D341Med (cell line): ENCODE results near the gene HMGCS1.
"Not testable (repeated sequence)": the region's sequence is repeated elsewhere in the genome, so short reads cannot be mapped to it uniquely, and the experiment has no call there.

ENCODE experiments used
- DNase-seq: peaks from one replicate; pipeline ENCODE4 v3.0.0; 2012; ENCODE audit warnings: low spot score

The HMGCS1 gene

DNA sequence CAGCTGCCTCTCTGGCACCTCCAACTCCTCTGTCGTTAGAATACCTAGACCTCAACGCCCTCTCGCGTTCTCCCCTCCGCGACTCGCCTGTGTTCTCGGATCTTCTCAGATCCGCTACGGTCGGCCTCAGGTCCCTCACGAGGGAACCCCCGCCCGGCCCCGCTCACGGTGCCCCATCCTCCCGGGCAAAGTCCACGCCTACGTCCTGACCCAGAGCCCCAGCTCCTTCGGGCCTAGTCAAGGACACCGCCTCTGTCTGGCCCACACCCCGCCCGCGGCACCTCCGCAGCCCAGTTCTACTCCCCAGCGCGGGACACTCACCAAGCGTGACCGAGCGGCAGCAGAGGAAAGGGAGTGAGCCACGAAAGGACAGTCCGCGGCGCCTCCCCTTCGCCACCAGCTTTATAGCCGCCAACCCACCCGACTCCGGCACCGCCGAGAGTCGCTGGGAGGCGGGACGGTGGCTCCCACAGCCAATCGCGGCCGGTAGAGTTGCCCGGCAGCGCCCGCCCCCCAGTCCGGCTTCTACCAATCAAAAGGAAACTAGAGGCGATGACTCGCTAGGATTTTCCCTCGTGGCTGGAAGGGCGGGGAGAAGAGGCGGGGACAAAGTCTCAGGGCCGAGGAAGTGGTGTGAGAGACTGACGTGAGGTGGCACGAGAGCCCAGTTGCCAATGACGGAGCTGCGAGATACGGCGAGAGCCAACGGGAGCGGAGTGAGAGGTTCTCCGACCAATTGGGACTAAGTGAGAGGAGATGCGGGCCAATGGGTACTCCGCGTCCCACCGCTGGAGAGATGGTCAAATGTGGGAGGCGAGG, at the start of gene HMGCS1:
Gene HMGCS1, minus strand, starts transcription at position 378 of the 819 bp plus-strand sequence. CDS start 14,447 bp downstream, outside the sequence.
- peak; percentile 96 for DNase-seq

DNA sequence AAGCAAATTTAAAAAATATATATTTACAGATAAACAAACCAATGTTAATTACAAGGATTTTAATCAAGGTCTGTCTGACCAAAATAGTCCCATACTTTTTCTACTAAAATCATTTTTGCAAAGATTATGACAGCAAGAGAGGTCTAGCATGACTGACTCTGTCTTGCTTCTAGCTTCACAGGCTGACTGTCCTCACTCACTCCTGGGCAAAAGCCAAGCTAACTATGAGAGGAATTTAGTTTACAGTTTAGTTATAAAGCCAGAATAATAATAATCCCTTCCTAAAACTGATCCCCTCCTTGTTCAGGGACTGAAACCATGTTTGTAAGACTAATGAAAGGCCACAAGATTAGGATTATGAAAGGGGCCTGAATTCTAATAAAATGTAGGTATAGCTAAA, 45.5 kb upstream of the HMGCS1 start:
- no peak for DNase-seq

DNA sequence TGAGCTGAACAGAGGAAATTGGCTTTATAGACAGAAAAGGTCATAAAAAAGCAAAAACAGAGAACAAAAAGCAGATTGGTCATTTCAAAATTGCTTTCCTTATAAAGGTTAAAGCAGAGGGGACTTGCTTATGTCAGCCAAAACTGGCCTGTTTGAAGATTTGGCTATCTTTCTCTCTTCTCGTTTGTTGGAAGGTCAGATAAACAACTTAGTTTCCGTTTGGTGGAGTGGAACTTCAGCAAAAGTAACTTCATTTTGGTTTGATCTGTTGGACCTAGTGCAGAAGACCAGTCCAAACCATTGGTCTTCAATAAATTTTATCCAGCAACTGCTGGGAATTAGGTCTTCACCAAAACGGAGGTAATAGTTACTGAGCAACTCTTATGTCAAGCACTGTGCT, 45.1 kb upstream of the HMGCS1 start:
- DNase-seq, result no peak

DNA sequence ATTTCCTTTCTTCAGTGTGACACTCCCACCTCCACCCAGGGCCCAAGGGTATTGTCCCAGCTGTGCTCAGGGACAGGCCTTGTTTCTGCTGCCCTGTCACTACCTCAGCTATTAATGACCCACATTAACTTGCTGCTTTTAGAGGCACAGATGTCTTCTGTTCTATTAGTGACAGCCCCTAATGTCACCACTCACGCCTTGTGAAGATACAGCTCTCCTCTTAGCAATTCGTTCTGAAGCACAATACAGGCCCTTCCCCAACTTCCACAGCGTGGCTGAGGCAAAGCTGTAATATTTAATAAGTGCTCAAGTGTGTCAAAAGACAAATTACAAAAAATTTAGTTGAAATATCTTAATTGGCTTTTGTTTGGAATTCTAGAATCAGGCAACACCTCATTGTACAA, 44.7 kb upstream of the HMGCS1 start:
- no peak for DNase-seq

DNA sequence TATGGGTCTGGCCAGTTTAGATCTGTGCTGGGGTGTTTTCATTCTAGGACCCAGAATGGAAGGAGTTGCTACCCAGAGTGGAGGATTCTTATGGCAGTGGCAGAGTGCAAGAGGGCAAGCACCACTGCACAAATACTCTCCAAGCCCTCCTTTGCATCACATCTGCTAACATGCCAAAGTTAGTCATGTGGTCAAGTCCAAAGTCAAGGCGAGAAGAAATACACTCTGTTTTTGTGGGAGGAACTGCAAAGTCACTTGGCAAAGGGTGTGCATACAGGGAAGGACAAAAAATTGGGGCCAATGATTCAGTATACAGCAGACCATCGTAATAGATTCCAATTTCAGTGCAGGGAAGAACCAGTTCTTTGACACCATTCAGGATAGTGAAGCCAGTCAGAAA, 43.9 kb upstream of the HMGCS1 start:
- no peak for DNase-seq

DNA sequence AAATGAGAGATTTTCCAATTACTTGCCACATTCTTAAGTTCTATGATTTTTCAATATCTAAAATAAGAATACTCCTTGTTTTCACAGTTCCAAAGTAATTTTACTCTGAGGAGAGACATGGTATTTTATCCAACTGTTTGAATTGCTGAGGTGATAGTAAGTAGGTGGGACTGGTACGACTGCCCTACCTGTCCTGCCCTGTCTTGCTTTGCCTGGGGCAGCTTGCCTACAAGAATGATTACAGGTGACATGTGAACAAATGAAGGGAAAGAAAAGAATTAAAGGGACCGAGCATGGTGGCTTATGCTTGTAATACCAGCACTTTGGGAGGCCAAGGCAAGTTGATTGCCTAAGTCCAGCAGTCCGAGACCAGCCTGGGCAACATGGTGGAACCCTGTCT, 41.6 kb upstream of the HMGCS1 start:
- DNase-seq, result no peak

DNA sequence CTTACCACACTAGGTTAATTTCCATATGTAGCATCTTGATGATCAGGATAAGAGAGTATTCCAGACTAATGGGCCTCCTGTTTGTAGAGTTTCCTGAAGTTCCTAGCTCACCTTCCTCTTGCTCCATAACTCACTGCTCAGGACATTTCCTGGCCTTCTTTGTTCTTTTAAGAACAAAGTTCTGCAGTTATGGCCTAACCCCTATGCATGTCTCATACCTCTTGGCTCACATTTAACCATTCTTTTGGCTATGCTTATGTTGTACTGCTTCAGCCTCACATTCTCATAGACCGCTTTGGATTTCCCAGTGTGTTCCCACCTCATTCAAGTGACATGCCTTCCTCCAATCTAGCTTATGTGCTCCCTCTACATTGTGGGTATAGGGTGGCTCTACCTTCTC, 40.5 kb upstream of the HMGCS1 start:
- no peak for DNase-seq

DNA sequence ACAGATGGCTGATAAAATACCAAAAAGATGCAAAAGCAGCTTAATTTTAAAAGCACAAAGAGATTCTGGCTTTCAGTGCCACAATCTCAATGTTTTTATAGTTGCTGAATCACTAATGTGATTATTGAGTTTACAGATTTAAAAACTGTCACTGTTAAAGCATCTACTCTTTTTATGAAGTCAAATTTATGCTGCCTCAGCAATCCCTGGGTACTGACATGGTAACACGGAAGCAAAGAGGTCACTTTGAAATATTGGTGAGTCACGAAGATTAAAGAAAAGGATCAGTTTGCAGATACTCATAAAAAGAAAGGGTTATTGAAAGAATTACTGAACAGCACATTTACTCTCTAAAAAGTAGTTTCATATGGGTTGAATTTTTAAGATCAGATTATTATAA, 39.7 kb upstream of the HMGCS1 start:
- no peak for DNase-seq

DNA sequence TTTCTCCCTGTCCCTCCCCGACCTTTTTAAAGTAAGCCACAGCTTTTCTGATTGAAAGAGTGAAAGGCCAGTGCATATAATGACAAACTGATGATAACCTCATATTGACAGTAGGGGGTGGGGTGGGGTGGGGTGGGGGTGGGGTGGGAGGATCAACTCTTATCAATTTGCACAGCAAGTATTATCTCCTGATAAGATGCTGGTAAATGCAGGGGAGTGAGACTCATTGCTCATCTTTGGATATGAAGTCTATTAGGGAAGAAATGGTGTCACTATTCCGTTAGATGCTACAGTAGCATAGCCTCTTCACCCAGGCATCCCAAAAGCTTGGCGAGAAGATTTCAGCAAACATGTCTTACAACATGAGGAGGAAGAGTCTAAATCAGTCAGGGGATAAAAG, 38.9 kb upstream of the HMGCS1 start:
- no peak for DNase-seq

DNA sequence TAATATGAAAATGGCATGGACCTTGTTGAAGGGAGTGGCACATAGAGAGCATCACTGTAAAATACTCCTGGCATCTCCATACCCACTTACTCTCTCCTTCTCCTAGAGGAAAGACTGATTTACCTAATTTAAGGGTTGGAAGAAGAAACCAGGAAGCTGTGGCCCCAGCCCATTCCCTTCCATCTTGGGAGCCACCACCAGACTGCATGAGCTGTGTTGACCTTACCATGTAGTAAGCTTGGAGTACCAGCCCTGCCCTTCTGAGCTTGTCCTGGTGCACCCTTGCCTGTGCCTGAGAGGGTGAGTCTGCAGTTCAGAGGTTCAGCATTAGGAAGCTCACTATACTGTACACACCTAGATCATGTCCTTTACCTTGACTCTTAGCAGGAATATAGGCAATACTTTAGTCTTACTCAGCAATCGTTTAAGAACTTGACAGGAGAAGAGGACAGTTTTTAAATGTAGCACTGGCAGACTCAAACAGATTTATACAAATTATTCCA, 35.7 kb upstream of the HMGCS1 start:
- DNase-seq, result no peak

DNA sequence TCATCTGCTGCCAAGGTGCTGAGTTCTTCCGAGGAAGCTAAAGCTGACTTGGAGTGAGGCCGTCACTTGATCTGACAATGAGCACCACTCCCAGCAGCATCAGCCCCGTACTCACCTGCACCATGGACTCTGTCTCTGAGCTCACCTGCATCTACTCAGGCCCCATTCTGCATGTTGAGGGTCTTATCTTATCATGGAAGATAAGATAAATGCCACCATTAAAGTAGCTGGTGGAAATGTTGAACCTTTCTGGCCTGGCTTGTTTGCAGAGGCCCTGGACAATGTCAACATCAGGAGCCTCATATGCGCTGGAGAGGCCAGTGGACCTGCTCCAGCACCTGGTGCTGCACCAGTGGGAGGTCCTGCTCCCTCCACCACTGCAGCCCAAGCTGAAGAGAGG, 35.0 kb upstream of the HMGCS1 start:
- no peak for DNase-seq

DNA sequence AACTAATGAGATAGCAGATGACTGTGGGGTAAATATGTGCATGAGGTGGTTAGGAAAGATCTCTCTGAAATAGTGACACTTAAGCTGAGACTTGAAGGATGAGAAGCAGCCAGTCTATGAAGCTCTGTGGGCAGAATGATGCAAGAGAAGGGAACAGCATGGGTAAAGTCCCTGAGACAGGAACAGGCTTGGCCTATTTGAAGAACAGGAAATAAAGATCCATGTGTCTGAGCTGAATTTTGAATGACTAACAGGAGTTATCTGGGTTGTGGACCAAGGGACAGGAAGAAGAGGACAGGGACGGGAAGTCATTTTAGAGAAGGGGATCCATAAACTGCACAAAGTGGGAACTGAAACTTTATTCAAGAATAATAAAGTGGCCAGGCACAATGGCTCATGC, 25.6 kb upstream of the HMGCS1 start:
- no peak for DNase-seq

DNA sequence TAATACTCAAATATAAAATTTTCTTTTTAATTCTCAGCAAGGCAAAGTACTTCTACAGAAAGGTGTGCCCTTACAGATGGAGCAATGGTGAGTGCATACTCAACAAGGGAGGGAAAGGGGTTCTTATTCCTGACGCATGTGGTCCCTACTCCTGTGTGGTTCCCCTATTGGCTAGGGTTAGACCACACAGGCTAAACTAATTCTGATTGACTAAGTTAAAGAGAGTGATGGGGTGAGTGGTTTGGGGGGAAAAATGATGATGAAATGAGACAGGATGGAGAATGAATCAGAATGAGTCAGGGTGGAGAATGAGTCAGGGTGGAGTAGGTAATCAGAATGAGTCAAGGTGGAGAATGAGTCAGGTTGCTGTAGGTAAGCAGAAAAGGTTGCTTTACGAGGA, 22.9 kb upstream of the HMGCS1 start:
- no peak for DNase-seq

DNA sequence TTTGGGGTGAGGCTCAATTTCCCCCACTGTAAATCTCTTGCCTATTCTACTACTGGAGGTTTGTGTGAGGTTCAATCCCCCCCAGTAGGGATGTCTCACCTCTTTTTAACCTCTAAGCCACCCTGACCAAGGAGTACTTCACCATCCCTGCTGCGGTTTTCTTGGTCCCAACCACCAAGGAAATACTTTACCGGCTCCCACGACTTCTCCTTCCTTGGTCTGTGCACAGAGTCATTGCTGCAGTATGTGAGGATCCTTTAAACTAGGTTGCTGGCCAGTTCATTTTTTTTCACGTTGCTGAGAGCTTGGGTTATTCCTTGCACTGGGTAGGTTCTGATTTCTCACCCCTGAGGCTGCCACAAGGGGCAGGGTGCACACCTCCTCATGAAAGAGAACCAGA, 22.5 kb upstream of the HMGCS1 start:
- no peak for DNase-seq

DNA sequence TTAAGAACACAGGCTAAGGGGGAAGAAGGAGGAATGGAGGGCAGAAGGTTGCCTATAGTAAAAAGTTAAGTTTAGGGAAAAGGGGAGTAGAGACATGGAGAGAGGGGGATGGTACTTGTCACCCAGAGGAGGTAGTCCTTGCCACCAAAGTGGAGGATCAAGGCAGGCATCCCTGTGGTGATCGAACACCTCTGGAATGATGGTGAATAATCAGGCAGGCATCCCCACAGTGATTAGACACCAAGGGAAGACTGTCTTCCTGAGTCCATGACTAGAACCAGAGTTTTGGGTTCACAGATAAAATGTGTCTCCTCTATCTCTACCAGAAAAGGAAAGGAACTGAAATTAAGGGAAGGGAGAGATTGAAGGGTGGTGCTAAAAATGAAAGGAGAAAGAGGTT, 19.2 kb upstream of the HMGCS1 start:
- DNase-seq, result no peak

DNA sequence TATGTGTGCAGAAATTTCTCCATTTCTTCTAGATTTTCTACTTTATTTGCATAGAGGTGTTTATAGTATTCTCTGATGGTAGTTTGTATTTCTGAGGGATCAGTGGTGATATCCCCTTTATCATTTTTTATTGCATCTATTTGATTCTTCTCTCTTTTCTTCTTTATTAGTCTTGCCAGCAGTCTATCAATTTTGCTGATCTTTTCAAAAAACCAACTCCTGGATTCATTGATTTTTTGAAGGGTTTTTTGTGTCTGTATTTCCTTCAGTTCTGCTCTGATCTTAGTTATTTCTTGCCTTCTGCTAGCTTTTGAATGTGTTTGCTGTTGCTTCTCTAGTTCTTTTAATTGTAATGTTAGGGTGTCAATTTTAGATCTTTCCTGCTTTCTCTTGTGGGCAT, 12.4 kb upstream of the HMGCS1 start:
- DNase-seq, result not testable (repeated sequence)

DNA sequence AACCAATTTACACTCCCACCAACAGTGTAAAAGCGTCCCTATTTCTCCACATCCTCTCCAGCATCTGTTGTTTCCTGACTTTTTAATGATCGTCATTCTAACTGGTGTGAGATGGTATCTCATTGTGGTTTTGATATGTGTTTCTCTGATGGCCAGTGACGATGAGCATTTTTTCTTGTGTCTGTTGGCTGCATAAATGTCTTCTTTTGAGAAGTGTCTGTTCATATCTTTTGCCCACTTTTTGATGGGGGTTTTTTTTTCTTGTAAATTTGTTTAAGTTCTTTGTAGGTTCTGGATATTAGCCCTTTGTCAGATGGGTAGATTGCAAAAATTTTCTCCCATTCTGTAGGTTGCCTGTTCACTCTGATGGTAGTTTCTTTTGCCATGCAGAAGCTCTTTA, 10.3 kb upstream of the HMGCS1 start:
- DNase-seq, result not testable (repeated sequence)

DNA sequence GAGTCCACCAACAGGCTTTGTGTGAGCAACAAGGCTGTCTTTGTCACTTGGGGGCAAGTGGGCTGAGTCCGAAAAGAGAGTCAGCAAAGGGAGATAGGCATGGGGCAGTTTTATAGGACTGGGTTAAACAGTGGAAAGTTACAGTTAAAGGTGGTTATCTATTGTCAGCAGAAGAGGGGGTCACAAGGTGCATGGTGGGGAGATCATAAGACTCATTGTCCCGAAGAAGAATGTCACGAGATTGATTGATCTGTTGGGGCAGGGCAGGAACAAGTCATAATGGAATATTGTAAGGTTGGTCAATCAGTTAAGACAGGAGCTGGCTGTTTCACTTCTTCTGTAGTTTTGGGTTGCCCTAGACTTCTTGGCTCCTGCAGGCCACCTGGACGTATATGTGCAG, 7.6 kb upstream of the HMGCS1 start:
- DNase-seq, result no peak

DNA sequence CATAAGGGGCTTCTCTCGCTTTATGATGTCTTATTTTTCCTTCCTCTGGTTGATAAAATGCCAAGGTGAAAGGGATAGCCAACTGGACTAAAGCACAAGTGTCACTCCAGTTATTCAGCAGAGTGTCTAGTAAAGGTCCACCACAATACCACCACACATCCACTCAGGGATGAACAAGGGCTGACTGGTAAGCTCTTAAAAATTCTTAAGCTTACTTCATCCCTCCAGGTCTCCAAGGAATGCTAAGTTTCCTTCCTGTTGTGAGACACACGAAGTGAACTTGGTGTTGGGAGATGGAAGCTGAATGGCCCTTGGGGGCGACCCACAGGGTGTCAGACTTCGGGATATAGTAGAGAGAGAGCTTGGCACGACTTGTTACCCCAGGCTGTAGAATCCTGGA, 3.2 kb upstream of the HMGCS1 start:
- DNase-seq, result no peak

DNA sequence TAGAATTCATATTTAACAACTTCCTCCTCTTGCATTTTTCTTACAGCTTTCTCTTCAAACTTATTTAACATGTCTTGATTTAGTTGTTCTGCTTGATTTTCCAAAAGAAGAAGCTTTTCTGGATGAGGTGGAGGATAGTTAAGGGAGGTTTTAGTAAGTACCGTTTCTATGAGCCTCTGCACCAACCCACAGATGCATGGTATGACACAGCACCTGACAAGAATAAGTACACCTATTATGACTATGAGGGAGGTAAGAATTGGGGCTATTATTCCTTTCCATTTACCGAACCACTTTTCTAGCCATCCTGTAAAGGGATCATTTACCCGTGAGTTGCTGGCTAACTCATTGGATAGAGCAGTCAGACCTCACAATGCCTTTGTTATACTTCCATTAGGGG, 2.5 kb upstream of the HMGCS1 start:
- DNase-seq, result no peak

DNA sequence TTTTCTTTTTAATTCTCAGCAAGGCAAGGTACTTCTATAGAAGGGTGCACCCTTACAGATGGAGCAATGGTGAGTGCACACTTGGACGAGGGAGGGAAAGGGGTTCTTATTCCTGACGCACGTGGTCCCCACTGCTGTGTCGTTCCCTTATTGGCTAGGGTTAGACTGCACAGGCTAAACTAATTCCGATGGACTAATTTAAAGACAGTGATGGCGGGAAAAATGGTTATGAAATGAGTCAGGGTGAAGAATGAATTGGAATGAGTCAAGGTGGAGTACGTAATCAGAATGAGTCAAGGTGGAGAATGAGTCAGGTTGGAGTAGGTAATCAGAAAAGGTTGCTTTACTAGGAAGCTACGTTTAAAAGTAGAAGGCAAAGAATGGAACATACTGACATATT, 2.1 kb upstream of the HMGCS1 start:
- no peak for DNase-seq

DNA sequence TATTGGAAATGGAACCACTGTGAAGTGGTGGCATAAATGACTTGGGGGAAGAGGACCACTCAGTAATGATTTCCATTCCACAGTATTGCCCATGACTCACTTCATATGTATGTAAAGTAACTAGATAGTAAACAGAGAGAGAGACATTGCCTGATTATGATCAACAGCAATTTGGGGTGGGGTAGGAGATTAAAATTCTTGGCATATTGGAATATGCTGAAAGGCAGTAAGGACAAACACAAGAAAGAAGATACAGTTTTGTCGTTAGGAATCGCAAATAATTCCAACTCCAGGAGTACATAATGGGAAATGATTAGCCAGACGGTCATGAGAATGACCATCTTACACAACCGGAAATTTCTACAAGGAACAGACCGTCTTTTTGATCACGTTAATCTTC, 1.5 kb upstream of the HMGCS1 start:
- DNase-seq, result no peak

DNA sequence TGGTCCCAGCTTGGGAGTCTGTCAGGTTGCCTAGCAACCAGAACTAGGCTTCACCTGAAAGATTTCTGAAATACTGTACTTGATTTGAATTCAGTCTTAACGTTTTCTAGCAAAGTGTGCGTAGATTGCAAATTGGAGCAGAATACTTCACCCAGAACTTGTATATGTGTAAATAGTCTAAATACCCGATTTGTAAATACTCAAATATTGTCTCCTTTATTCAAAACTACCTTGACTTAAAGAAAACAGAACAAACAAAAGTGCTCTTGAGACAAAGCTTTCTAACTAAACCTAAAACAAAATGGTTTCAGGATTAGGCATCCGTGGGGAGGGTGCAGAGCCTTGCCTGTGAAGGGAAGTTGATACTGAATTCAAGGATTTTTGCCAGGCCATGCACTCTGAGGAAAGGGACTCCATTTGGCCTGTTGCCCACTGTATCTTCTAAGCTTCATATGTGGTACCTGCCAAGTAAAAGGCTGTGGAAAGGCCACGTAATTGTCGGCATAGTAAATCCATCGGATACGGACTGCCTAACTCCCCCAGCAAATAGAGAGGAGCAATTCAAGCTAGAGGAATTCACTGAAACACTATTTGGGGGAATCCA, 744 bp upstream of the HMGCS1 start:
- DNase-seq, result no peak

DNA sequence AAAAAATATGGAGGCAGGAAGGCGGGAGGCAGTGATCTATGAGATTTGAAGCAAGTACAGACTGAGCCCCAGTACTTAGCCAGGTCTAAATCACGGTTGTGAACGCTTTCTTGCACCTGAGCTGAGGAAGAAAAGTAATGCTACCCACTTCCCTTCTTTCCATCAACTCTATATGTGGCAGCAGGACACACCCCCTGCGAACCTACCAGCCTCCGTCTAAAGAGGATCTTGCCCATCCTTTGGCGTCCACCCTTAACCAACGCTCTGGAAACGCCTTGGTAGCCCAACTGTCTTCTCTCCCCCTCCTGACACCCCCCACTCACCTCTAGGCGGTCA, 545 bp downstream of the HMGCS1 start:
- DNase-seq, result no peak
